Measurements from ENCODE around the gene HIGD1A. TPM values are rescaled to one million over a fixed set of nuclear protein-coding genes. Genes with fewer than 3 reads are reported as not detected.

The HIGD1A gene
- total and polyA plus RNA-seq, 2 of the 4 experiments (the other 2 are of a cell fraction), result 86.6 to 137 TPM

DNA sequence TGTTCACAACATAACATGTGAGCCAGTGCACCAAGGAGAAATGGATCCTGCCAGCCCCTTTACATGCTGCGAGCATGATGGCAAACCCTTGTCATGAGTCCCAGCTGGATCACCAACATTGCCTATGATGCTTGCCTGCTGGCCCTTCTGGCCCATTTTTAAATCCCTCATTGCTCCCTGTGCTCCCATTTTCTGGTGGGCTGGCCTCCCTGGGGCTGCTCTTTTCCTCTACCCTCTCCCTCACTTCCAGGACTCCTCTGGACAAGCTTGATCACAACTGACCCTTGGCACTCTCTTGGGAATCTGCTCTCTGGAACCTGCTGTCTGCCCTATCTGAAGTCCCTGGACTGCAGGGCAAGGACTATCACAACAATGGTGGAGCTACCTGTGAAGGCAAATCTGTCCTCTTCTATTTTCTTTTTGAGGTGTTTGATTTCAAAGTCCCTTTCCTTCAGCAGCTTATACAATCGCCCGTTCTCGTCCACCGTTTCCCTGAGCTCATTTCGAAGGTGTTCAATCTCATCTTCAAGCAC is 47.5 kb downstream of the HIGD1A start:
- Histone ChIP-seq H3K79me1 (ENCODE audit: low read depth in 1 of 2, low read length in 2 of 2) (no peaks in the 10 kb centered on the region), H3K23ac (ENCODE audit: low read depth, low read length) (no peak overlapping the region), H2BK20ac (ENCODE audit: low read depth, low read length) (no peak overlapping the region), H3K9me1 (ENCODE audit: insufficient read depth, low read length) (no peaks in the 10 kb centered on the region), H3K4me3 (ENCODE audit: insufficient read depth, low read depth, low read length) (no peak overlapping the region), H3K9ac (ENCODE audit: low read depth, low read length) (no peak overlapping the region), H3K56ac (ENCODE audit: extremely low read depth, insufficient read depth, low read length) (no peak overlapping the region), H3K4me2 (ENCODE audit: low read depth, low read length) (no peak overlapping the region), H2AK5ac (ENCODE audit: low read depth, low read length) (no peak overlapping the region), H3K14ac (replicated peaks; ENCODE audit: low read depth, low read length) (no peak overlapping the region), H3K27ac (ENCODE audit: insufficient read depth, low read length) (no peak overlapping the region), H3K4ac (ENCODE audit: low read depth, low read length) (no peak overlapping the region), H4K5ac (ENCODE audit: low read depth, low read length) (no peak overlapping the region), H2BK15ac (ENCODE audit: low read depth, low read length) (no peak overlapping the region), H2BK5ac (ENCODE audit: low read depth, low read length, poor library complexity, severe bottlenecking) (no peak overlapping the region), H2AFZ (replicated peaks; ENCODE audit: low read length, poor library complexity) (no peak overlapping the region), H3K4me1 (ENCODE audit: control insufficient read depth, insufficient read depth, low read length) (no peaks in the 10 kb centered on the region), H4K91ac (ENCODE audit: insufficient read depth, low read depth, low read length) (no peak overlapping the region), H2BK120ac (ENCODE audit: low read depth, low read length) (no peak overlapping the region), H2AK9ac (replicated peaks; ENCODE audit: low read depth, low read length, poor library complexity) (no peak overlapping the region), H3K18ac (ENCODE audit: low read depth, low read length) (no peak overlapping the region), H3K27me3 (ENCODE audit: control insufficient read depth, insufficient read depth, low read length) (peaks cover 9% of the 10 kb centered on the region), H3K36me3 (ENCODE audit: control insufficient read depth, insufficient read depth, low read length) (no peaks in the 10 kb centered on the region), H4K8ac (ENCODE audit: low read depth in 2 of 2, low read length in 2 of 2) (no peak overlapping the region), H3K9me3 (ENCODE audit: control insufficient read depth, insufficient read depth, low read length) (no peaks in the 10 kb centered on the region), H4K20me1 (ENCODE audit: insufficient read depth, low read length) (no peaks in the 10 kb centered on the region)
- dilution Hi-C loops (cut with HindIII; ENCODE audit: low sequenced_read_pairs, unreplicated experiment) (no loop called here), in situ Hi-C loops (cut with MboI; ENCODE audit: low sequenced_read_pairs) (no loop called here), intact Hi-C loops (cut with micrococcal nuclease) (no loop called here)
- ATAC-seq (ENCODE audit: low read depth) (no peak), DNase-seq (no peak)
- 100% methylated on average over 1 of the region's 6 CpGs; no CpG with 5 or more reads in 1 of the 2 experiments for WGBS, 2 experiments (ENCODE audit: extremely low coverage in 2 of 2, insufficient read length in 1 of 2)
- TF ChIP-seq CHD1 (IDR thresholded peaks at IDR 0.05; ENCODE audit: low read depth, low read length), result no peak
- no peak for TF ChIP-seq RAD21 (IDR thresholded peaks at IDR 0.05; ENCODE audit: low read length)
- TF ChIP-seq, protein P1, sequence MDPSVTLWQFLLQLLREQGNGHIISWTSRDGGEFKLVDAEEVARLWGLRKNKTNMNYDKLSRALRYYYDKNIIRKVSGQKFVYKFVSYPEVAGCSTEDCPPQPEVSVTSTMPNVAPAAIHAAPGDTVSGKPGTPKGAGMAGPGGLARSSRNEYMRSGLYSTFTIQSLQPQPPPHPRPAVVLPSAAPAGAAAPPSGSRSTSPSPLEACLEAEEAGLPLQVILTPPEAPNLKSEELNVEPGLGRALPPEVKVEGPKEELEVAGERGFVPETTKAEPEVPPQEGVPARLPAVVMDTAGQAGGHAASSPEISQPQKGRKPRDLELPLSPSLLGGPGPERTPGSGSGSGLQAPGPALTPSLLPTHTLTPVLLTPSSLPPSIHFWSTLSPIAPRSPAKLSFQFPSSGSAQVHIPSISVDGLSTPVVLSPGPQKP (IDR thresholded peaks at IDR 0.05; ENCODE audit: borderline replicate concordance, low read depth, low read length), result no peak
- TF ChIP-seq POLR2A (IDR thresholded peaks at IDR 0.05; ENCODE audit: low read depth, low read length), result no peak
- TF ChIP-seq MAZ (IDR thresholded peaks at IDR 0.05; ENCODE audit: borderline replicate concordance, low read depth, low read length), result no peak
- TF ChIP-seq SMC3 (IDR thresholded peaks at IDR 0.05; ENCODE audit: low read depth, low read length), result no peak
- no peak for TF ChIP-seq MXI1 (IDR thresholded peaks at IDR 0.05; ENCODE audit: borderline replicate concordance, low read depth, low read length)
- ChIA-PET POLR2A (ENCODE audit: unreplicated experiment) (no interaction called here), CTCF (interaction anchor here (1.3 kb wide), 1 partner anchor 166 kb away, joined by 4 read pairs; the partner anchor contains the start of gene SS18L2)
- BruUV-seq (replicated peaks), result no TSS peak

All from IMR-90 (cell line).